NCI-H2107 treated with DMSO at 0.1 percent for 48 hours (cell line): ENCODE results near the gene SNED1.
"Not testable (repeated sequence)": the region's sequence is repeated elsewhere in the genome, so short reads cannot be mapped to it uniquely, and the experiment has no call there.

Experiments used
- DNase-seq: peaks from one replicate; lab custom pipeline; 2025; ENCODE audit not compliant: unreplicated experiment; lab: John Stamatoyannopoulos, UW

SNED1 gene

GRCh38 chr2:240972201-240972600 lies 26.2 kb upstream of the SNED1 start:
- no peak for DNase-seq

- no peak for DNase-seq
Observed at GRCh38 chr2:240972636-240973521, 25.5 kb upstream of the SNED1 start.

- no peak for DNase-seq
Observed at GRCh38 chr2:240974771-240975572, 23.4 kb upstream of the SNED1 start.

GRCh38 chr2:240975903-240976302 lies 22.5 kb upstream of the SNED1 start:
- DNase-seq: not testable (repeated sequence)

GRCh38 chr2:240981280-240981679 lies 17.1 kb upstream of the SNED1 start:
- no peak for DNase-seq

- no peak for DNase-seq
Observed at GRCh38 chr2:240981871-240982800, 16.3 kb upstream of the SNED1 start.

- DNase-seq: no peak
Observed at GRCh38 chr2:240982821-240983281, 15.6 kb upstream of the SNED1 start.

GRCh38 chr2:240983361-240983995 lies 14.9 kb upstream of the SNED1 start:
- peak; percentile 8 for DNase-seq

GRCh38 chr2:240983996-240984498 lies 14.4 kb upstream of the SNED1 start:
- no peak for DNase-seq

GRCh38 chr2:240985881-240986786 lies 12.3 kb upstream of the SNED1 start:
- DNase-seq: no peak

- DNase-seq: no peak
Observed at GRCh38 chr2:240986787-240987411, 11.5 kb upstream of the SNED1 start.

GRCh38 chr2:240987588-240987987 lies 10.8 kb upstream of the SNED1 start:
- no peak for DNase-seq

GRCh38 chr2:240988146-240988545 lies 10.3 kb upstream of the SNED1 start:
- DNase-seq: no peak

GRCh38 chr2:240988571-240989271 lies 9.7 kb upstream of the SNED1 start:
- DNase-seq: no peak

- no peak for DNase-seq
Observed at GRCh38 chr2:240989451-240990265, 8.8 kb upstream of the SNED1 start.

- DNase-seq: no peak
Observed at GRCh38 chr2:240990266-240990529, 8.2 kb upstream of the SNED1 start.

- no peak for DNase-seq
Observed at GRCh38 chr2:240990726-240991377, 7.6 kb upstream of the SNED1 start.
